H9 (cell line): Measurements from ENCODE around the gene MUC5AC. TPM values are rescaled to one million over a fixed set of nuclear protein-coding genes. Genes with fewer than 3 reads are reported as not detected.

Experiments
- DNase-seq: peaks from one replicate; pipeline ENCODE4 v3.0.0-alpha.2; 2017
- H2AFZ ChIP-seq: one replicate; pipeline ENCODE4 v1.6.1; 2013; ENCODE audit warnings: mild to moderate bottlenecking, low read length, control low read depth, moderate library complexity
- H2AK5ac ChIP-seq: 2 replicates; pipeline ENCODE4 v1.6.1; 2013; ENCODE audit warnings: low read length, control low read depth, mixed read lengths; ENCODE audit not compliant: insufficient read length
- H2BK120ac ChIP-seq: one replicate; pipeline ENCODE4 v1.6.1; 2013; ENCODE audit warnings: low read depth, mild to moderate bottlenecking, low read length, control low read depth, inconsistent platforms; ENCODE audit not compliant: poor library complexity, severe bottlenecking
- H2BK12ac ChIP-seq: 2 replicates; pipeline ENCODE4 v1.6.1; 2013; ENCODE audit warnings: low read length, control low read depth, mixed read lengths, low read depth; ENCODE audit not compliant: insufficient read length
- H2BK15ac ChIP-seq: 2 replicates; pipeline ENCODE4 v1.6.1; 2013; ENCODE audit warnings: low read depth, low read length, control low read depth
- H2BK20ac ChIP-seq: one replicate; pipeline ENCODE4 v1.6.1; 2013; ENCODE audit warnings: low read depth, mild to moderate bottlenecking, low read length, control low read depth, inconsistent platforms; ENCODE audit not compliant: poor library complexity, severe bottlenecking
- H2BK5ac ChIP-seq: 2 replicates; pipeline ENCODE4 v1.6.1; 2013; ENCODE audit warnings: low read length, control low read depth, mixed read lengths; ENCODE audit not compliant: insufficient read length
- H3K14ac ChIP-seq: 2 replicates; pipeline ENCODE4 v1.6.1; 2013; ENCODE audit warnings: low read length, control low read depth; ENCODE audit not compliant: insufficient read depth
- H3K18ac ChIP-seq: 2 replicates; pipeline ENCODE4 v1.6.1; 2013; ENCODE audit warnings: low read depth, mild to moderate bottlenecking, mixed read lengths, low read length, control low read depth; ENCODE audit not compliant: insufficient read length
- H3K23ac ChIP-seq: 2 replicates; pipeline ENCODE4 v1.6.1; 2013; ENCODE audit warnings: low read length, control low read depth, mixed read lengths, low read depth; ENCODE audit not compliant: insufficient read length
- H3K23me2 ChIP-seq: 2 replicates; pipeline ENCODE4 v1.6.1; 2013; ENCODE audit warnings: low read depth, mild to moderate bottlenecking, mixed read lengths, low read length, control low read depth; ENCODE audit not compliant: insufficient read length, poor library complexity, severe bottlenecking
- H3K27ac ChIP-seq: 2 replicates; pipeline ENCODE4 v1.5.1; 2013; ENCODE audit warnings: low read length, control low read depth, mixed read lengths, low read depth; ENCODE audit not compliant: insufficient read length
- H3K27me3 ChIP-seq: 2 replicates; pipeline ENCODE4 v1.6.1; 2013; ENCODE audit warnings: low read length, control low read depth, inconsistent platforms; ENCODE audit not compliant: insufficient read depth
- H3K4ac ChIP-seq: 2 replicates; pipeline ENCODE4 v1.6.1; 2013; ENCODE audit warnings: low read depth, mild to moderate bottlenecking, control low read depth, inconsistent platforms, low read length, moderate library complexity
- H3K4me1 ChIP-seq: 2 replicates; pipeline ENCODE4 v1.6.1; 2013; ENCODE audit warnings: low read length, control low read depth, inconsistent platforms; ENCODE audit not compliant: insufficient read depth
- H3K4me2 ChIP-seq: 2 replicates; pipeline ENCODE4 v1.6.1; 2013; ENCODE audit warnings: low read length, control low read depth, mixed read lengths; ENCODE audit not compliant: insufficient read length, insufficient read depth
- H3K56ac ChIP-seq: 2 replicates; pipeline ENCODE4 v1.6.1; 2013; ENCODE audit warnings: low read depth, mild to moderate bottlenecking, mixed read lengths, low read length, control low read depth; ENCODE audit not compliant: insufficient read length
- H3K79me1 ChIP-seq: 2 replicates; pipeline ENCODE4 v1.6.1; 2013; ENCODE audit warnings: low read depth, mild to moderate bottlenecking, moderate library complexity, low read length, control low read depth, inconsistent platforms; ENCODE audit not compliant: insufficient read depth, poor library complexity, severe bottlenecking
- H3K79me2 ChIP-seq: 2 replicates; pipeline ENCODE4 v1.6.1; 2013; ENCODE audit warnings: low read length, control low read depth, inconsistent platforms; ENCODE audit not compliant: insufficient read depth
- H3K9ac ChIP-seq: 2 replicates; pipeline ENCODE4 v1.6.1; 2013; ENCODE audit warnings: low read length, control low read depth, mixed read lengths; ENCODE audit not compliant: insufficient read length; ENCODE audit errors: extremely low read depth
- H3K9me3 ChIP-seq: one replicate; pipeline ENCODE4 v1.6.1; 2013; ENCODE audit warnings: low read depth, low read length, inconsistent platforms; ENCODE audit not compliant: control insufficient read depth
- H3T11ph ChIP-seq: one replicate; pipeline ENCODE4 v1.6.1; 2013; ENCODE audit warnings: mild to moderate bottlenecking, low read length, control low read depth, inconsistent platforms
- H4K20me1 ChIP-seq: one replicate; pipeline ENCODE4 v1.6.1; 2013; ENCODE audit not compliant: control insufficient read depth, insufficient read length, insufficient read depth
- H4K5ac ChIP-seq: 2 replicates; pipeline ENCODE4 v1.6.1; 2013; ENCODE audit warnings: low read depth, mild to moderate bottlenecking, mixed read lengths, low read length, control low read depth; ENCODE audit not compliant: insufficient read length
- H4K8ac ChIP-seq: replicated peaks from 2 replicates; pipeline ENCODE4 v1.6.1; 2013; ENCODE audit warnings: low read length, control low read depth, mixed read lengths, low read depth; ENCODE audit not compliant: insufficient read length
- H4K91ac ChIP-seq: 2 replicates; pipeline ENCODE4 v1.6.1; 2013; ENCODE audit warnings: low read depth, mild to moderate bottlenecking, moderate library complexity, mixed read lengths, low read length, control low read depth; ENCODE audit not compliant: insufficient read length
- H3K27ac Mint-ChIP-seq, 3 experiments: 2 replicates in 2 of 3; 3 replicates in 1 of 3; pipeline ENCODE4 v1.8.0; 2020 to 2021; ENCODE audit warnings: mixed read lengths in 3 of 3, mild to moderate bottlenecking in 1 of 3, moderate library complexity in 1 of 3
- H3K27me3 Mint-ChIP-seq: 2 replicates; pipeline ENCODE4 v1.8.0; 2021; ENCODE audit warnings: low read depth, mild to moderate bottlenecking, moderate library complexity, mixed read lengths
- H3K36me3 Mint-ChIP-seq, 3 experiments: 2 replicates in 2 of 3; 3 replicates in 1 of 3; pipeline ENCODE4 v1.8.0; 2020 to 2021; ENCODE audit warnings: low read depth in 3 of 3, mixed read lengths in 3 of 3; ENCODE audit not compliant: insufficient read depth in 1 of 3
- H3K4me1 Mint-ChIP-seq, 2 experiments: 2 replicates each; pipeline ENCODE4 v1.8.0; 2020; ENCODE audit warnings: mixed read lengths in 2 of 2
- H3K4me3 Mint-ChIP-seq, 2 experiments: 2 replicates in 1 of 2; 3 replicates in 1 of 2; pipeline ENCODE4 v1.8.0; 2020 to 2021; ENCODE audit warnings: mild to moderate bottlenecking in 2 of 2, mixed read lengths in 2 of 2, moderate library complexity in 1 of 2
- H3K9me3 Mint-ChIP-seq, 2 experiments: 2 replicates in 1 of 2; 3 replicates in 1 of 2; pipeline ENCODE4 v1.8.0; 2020; ENCODE audit warnings: mild to moderate bottlenecking in 2 of 2, mixed read lengths in 2 of 2, moderate library complexity in 1 of 2
- WGBS: extraction: QIAGEN DNeasy Blood & Tissue Kit; methylation state at CpG from one replicate; pipeline ENCODE4 v1.1.7; 2013; ENCODE audit warnings: missing lambda C conversion rate, low lambda C conversion rate, mixed read lengths; ENCODE audit not compliant: insufficient read length; ENCODE audit errors: extremely low coverage; 5-methylcytosine and 5-hydroxymethylcytosine counted together
- total RNA-seq: library from RNA; stranded (reverse); gene quantifications from 2 replicates; pipeline ENCODE4 v1.2.1, GENCODE V29; 2021
- TF ChIP-seq, protein P1 (sequence below): fragments of 200-600 bp; sonication (generic); conservative IDR thresholded peaks from 3 replicates; pipeline ENCODE4 v1.8.0; 2021; ENCODE audit warnings: antibody characterized with exemption, mild to moderate bottlenecking

Gene MUC5AC
- total RNA-seq, 1 experiment from 2014 or later: not detected

DNA sequence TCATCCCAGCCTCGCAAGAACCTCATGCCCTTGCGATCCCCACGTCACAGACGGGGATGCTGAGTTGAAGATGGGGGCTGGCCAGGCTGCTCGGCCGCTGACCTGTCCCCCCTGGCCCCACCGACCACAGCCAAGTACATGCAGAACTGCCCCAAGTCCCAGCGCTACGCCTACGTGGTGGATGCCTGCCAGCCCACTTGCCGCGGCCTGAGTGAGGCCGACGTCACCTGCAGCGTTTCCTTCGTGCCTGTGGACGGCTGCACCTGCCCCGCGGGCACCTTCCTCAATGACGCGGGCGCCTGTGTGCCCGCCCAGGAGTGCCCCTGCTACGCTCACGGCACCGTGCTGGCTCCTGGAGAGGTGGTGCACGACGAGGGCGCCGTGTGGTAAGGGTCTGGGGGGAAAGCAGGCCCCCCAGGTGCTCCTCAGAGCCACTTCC lies 75.1 kb downstream of the MUC5AC start:
- Histone ChIP-seq H2AFZ (no peak overlapping the region), H3K56ac (no peak overlapping the region), H3K9ac (no peak overlapping the region), H3K23ac (no peak overlapping the region), H4K8ac (no peak overlapping the region), H2BK20ac (no peak overlapping the region), H3K23me2 (no peaks in the 10 kb centered on the region), H4K91ac (no peak overlapping the region), H4K20me1 (no peaks in the 10 kb centered on the region), H3K4me1 (no peaks in the 10 kb centered on the region), H3K9me3 (no peaks in the 10 kb centered on the region), H2AK5ac (no peak overlapping the region), H2BK120ac (no peak overlapping the region), H2BK5ac (no peak overlapping the region), H3K14ac (no peak overlapping the region; the same call in 1 of the 2 replicates), H3T11ph (no peak overlapping the region), H3K79me1 (no peaks in the 10 kb centered on the region), H3K4ac (no peak overlapping the region), H2BK15ac (no peak overlapping the region), H3K18ac (no peak overlapping the region), H3K27ac (no peak overlapping the region), H3K27me3 (no peaks in the 10 kb centered on the region), H4K5ac (no peak overlapping the region), H3K79me2 (no peaks in the 10 kb centered on the region), H2BK12ac (no peak overlapping the region), H3K4me2 (no peak overlapping the region)
- Mint-ChIP-seq H3K9me3 (no peaks in the 10 kb centered on the region), H3K4me1 (no peaks in the 10 kb centered on the region), H3K4me3 (no peak overlapping the region), H3K27ac (no peak overlapping the region), H3K36me3 (no peaks in the 10 kb centered on the region), H3K27me3 (no peaks in the 10 kb centered on the region)
- DNase-seq: no peak
- TF ChIP-seq, protein P1, sequence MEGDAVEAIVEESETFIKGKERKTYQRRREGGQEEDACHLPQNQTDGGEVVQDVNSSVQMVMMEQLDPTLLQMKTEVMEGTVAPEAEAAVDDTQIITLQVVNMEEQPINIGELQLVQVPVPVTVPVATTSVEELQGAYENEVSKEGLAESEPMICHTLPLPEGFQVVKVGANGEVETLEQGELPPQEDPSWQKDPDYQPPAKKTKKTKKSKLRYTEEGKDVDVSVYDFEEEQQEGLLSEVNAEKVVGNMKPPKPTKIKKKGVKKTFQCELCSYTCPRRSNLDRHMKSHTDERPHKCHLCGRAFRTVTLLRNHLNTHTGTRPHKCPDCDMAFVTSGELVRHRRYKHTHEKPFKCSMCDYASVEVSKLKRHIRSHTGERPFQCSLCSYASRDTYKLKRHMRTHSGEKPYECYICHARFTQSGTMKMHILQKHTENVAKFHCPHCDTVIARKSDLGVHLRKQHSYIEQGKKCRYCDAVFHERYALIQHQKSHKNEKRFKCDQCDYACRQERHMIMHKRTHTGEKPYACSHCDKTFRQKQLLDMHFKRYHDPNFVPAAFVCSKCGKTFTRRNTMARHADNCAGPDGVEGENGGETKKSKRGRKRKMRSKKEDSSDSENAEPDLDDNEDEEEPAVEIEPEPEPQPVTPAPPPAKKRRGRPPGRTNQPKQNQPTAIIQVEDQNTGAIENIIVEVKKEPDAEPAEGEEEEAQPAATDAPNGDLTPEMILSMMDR: no peak
- WGBS: no CpG with 5 or more reads among the region's 30 CpGs
